Measurements from ENCODE around the gene PEX11G.

GRCh38 chr19:7526059-7526929, 37.5 kb upstream of the PEX11G start:
- TF ChIP-seq POLR2A (IDR thresholded peaks at IDR 0.05; ENCODE audit: low read depth, low read length): no peak
- no peak for TF ChIP-seq CTCF (IDR thresholded peaks at IDR 0.05; ENCODE audit: extremely low read depth in 1 of 2, insufficient read depth in 1 of 2, low read depth in 1 of 2, low read length in 2 of 2)
